ENCODE results near the gene HIVEP3. TPM values are rescaled to one million over a fixed set of nuclear protein-coding genes. Genes with fewer than 3 reads are reported as not detected.

The HIVEP3 gene
- total RNA-seq, 2 donors from 2014 or later = 0.13 to 0.99 TPM

GRCh38 chr1:41733725-41734124 lies 185.0 kb downstream of the HIVEP3 start:
- no peaks in the 10 kb centered on the region for H3K9me3 ChIP-seq (ENCODE audit: control insufficient read depth, low read length)
- no peaks in the 10 kb centered on the region for H3K4me1 ChIP-seq (ENCODE audit: control insufficient read depth, insufficient read depth, low read length)
- H3K27ac ChIP-seq (ENCODE audit: low read depth, low read length) = no peak overlapping the region
- Mint-ChIP-seq H3K27ac (no peak overlapping the region), H3K36me3 (ENCODE audit: low read depth) (no peaks in the 10 kb centered on the region), H3K4me1 (peaks cover 4% of the 10 kb centered on the region), H3K4me3 (no peak overlapping the region), H3K27me3 (ENCODE audit: insufficient read depth) (peaks cover 4% of the 10 kb centered on the region), H3K9me3 (no peaks in the 10 kb centered on the region)
- no peaks in the 10 kb centered on the region for H3K36me3 ChIP-seq (ENCODE audit: control insufficient read depth, insufficient read depth, low read length)
- WGBS, 2 experiments (ENCODE audit: insufficient coverage in 1 of 2, insufficient read length in 1 of 2) = 67 to 79% methylated on average over 1 to 2 of the region's 2 CpGs
- H3K27me3 ChIP-seq (ENCODE audit: control insufficient read depth, insufficient read depth, low read length, poor library complexity, severe bottlenecking) = no peaks in the 10 kb centered on the region
- no peak overlapping the region for H3K4me3 ChIP-seq (ENCODE audit: low read length)
- H3K9ac ChIP-seq (ENCODE audit: extremely low read depth, low read length, poor library complexity, severe bottlenecking) = no peak overlapping the region
- TF ChIP-seq CTCF (conservative IDR thresholded peaks at IDR 0.05) = no peak
- no peak for DNase-seq

GRCh38 chr1:41733021-41733420 lies 185.7 kb downstream of the HIVEP3 start:
- Histone ChIP-seq H3K9ac (ENCODE audit: extremely low read depth, low read length, poor library complexity, severe bottlenecking) (no peak overlapping the region), H3K36me3 (ENCODE audit: control insufficient read depth, insufficient read depth, low read length) (no peaks in the 10 kb centered on the region), H3K27me3 (ENCODE audit: control insufficient read depth, insufficient read depth, low read length, poor library complexity, severe bottlenecking) (no peaks in the 10 kb centered on the region), H3K4me3 (ENCODE audit: low read length) (no peak overlapping the region), H3K4me1 (ENCODE audit: control insufficient read depth, insufficient read depth, low read length) (no peaks in the 10 kb centered on the region), H3K9me3 (ENCODE audit: control insufficient read depth, low read length) (no peaks in the 10 kb centered on the region), H3K27ac (ENCODE audit: low read depth, low read length) (no peak overlapping the region)
- Mint-ChIP-seq H3K36me3 (ENCODE audit: low read depth) (no peaks in the 10 kb centered on the region), H3K27me3 (ENCODE audit: insufficient read depth) (peaks cover 4% of the 10 kb centered on the region), H3K4me3 (no peak overlapping the region), H3K9me3 (no peaks in the 10 kb centered on the region), H3K27ac (no peak overlapping the region), H3K4me1 (peaks cover 4% of the 10 kb centered on the region)
- WGBS, 2 experiments (ENCODE audit: insufficient coverage in 1 of 2, insufficient read length in 1 of 2) = 60 to 83% methylated on average over 1 to 2 of the region's 2 CpGs
- no peak for DNase-seq
- no peak for TF ChIP-seq CTCF (conservative IDR thresholded peaks at IDR 0.05)

GRCh38 chr1:41731516-41732030 lies 187.1 kb downstream of the HIVEP3 start:
- no peak for TF ChIP-seq CTCF (conservative IDR thresholded peaks at IDR 0.05)
- no peak overlapping the region for H3K27ac ChIP-seq (ENCODE audit: low read depth, low read length)
- no peaks in the 10 kb centered on the region for H3K27me3 ChIP-seq (ENCODE audit: control insufficient read depth, insufficient read depth, low read length, poor library complexity, severe bottlenecking)
- no peak overlapping the region for H3K9ac ChIP-seq (ENCODE audit: extremely low read depth, low read length, poor library complexity, severe bottlenecking)
- no peaks in the 10 kb centered on the region for H3K4me1 ChIP-seq (ENCODE audit: control insufficient read depth, insufficient read depth, low read length)
- H3K27me3 Mint-ChIP-seq (ENCODE audit: insufficient read depth) = peaks cover 4% of the 10 kb centered on the region
- no peak overlapping the region for H3K27ac Mint-ChIP-seq
- H3K4me1 Mint-ChIP-seq = peaks cover 4% of the 10 kb centered on the region
- no peaks in the 10 kb centered on the region for H3K36me3 Mint-ChIP-seq (ENCODE audit: low read depth)
- no peak overlapping the region for H3K4me3 ChIP-seq (ENCODE audit: low read length)
- no peaks in the 10 kb centered on the region for H3K9me3 ChIP-seq (ENCODE audit: control insufficient read depth, low read length)
- H3K4me3 Mint-ChIP-seq = no peak overlapping the region
- DNase-seq = no peak
- 88 to 90% methylated on average over 1 to 2 of the region's 2 CpGs for WGBS, 2 experiments (ENCODE audit: insufficient coverage in 1 of 2, insufficient read length in 1 of 2)
- H3K9me3 Mint-ChIP-seq = no peaks in the 10 kb centered on the region
- H3K36me3 ChIP-seq (ENCODE audit: control insufficient read depth, insufficient read depth, low read length) = no peaks in the 10 kb centered on the region
